GM18870 (cell line): Measurements from ENCODE around the gene SNX1.
A peak's percentile ranks its signal among the peaks of the same experiment; 100 is the strongest.

Experiments
- ATAC-seq: cut with Tn5 transposase; IDR thresholded peaks from one replicate; pipeline ENCODE4 v1.9.1; 2021; ENCODE audit warnings: moderate library complexity; ENCODE audit not compliant: unreplicated experiment

SNX1 gene

DNA sequence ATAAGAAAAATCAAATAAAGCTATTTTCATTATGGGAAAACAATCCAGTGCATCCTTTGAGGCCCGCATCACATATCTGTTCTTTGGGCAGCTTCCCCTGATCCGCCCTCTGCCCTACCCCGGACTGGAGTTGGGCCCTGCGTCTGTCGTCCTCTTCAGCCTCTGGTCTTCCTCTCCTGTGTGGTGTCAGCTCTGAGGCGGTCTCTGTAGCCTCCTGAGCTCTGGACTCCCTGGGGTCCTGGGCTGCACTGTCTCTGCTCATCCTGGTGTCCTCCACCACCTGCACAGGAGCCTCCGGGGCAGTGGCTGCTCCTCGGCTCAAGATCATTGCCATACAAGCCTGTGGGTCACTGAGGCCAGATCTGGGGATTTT is 48.4 kb downstream of the SNX1 start:
- ATAC-seq, result no peak

DNA sequence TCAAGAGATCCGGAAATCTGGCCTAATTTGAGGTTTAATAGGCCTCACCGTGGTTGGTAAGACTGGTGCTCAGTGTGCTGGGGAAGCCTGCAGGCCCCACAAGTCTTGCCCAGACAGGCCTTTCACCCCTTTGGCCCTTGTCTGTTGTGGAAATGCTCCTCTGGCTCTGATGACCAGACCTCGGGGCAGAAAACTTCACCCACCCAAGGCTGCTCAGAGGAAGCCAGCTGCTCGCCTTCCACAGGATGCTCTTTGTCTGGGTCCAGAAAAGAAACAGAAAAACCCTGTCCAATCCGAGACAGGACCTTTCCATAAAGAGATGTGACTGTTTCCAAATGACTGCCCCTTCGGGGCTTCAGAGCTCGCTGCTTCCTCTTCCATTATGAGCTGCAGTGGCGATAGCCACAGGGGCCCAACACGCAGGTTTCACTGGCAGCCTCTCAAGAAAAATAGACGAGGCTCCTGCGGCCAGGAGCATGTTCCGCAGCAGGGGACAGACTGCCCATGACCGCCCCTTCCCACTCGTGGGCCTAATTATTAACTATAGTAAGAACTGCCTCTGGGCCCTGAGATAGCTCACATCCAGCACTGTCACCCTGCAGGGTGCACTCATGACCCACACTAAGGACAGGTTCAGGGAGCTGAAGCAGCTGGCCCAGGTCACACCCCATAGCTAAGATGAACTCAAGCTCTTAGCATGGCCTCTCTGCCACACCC is 48.9 kb downstream of the SNX1 start:
- peak; percentile 59 for ATAC-seq

DNA sequence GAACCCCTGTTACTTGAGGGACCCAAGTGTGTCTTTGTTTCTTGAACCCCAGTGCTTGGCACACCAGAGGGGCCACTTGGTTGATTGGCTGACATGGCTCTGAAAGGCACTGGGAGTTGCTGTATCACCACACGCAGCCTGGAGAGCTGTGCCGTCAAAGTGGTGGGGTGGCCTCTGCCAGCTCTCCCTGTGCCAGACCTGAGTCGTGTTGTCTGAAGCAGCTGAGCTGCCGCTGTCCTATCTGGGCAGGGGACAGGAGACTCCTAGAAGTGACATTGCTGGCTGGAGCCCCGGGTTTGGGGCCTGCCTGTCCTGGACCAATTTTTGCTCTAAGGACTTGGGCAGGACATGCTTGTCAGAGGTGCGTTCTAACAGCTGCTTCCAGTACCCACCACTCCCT is 50.3 kb downstream of the SNX1 start:
- no peak for ATAC-seq

DNA sequence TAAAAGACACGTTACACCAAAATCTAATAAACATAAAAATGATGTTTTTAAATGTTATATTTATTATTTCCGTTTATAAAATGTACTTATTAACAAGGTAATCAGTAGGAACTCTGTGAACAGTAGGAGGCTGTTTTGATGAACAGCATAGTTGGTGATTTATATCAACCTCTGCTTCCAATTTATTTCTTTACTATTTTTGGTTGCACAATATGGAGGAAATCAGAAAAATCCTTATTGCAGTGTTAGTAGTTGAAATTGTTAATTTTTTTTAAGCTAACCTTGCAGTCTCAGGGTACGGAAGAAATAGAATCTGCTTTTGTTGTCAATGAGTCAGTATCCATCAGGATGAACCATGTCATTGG is 50.7 kb downstream of the SNX1 start:
- no peak for ATAC-seq

DNA sequence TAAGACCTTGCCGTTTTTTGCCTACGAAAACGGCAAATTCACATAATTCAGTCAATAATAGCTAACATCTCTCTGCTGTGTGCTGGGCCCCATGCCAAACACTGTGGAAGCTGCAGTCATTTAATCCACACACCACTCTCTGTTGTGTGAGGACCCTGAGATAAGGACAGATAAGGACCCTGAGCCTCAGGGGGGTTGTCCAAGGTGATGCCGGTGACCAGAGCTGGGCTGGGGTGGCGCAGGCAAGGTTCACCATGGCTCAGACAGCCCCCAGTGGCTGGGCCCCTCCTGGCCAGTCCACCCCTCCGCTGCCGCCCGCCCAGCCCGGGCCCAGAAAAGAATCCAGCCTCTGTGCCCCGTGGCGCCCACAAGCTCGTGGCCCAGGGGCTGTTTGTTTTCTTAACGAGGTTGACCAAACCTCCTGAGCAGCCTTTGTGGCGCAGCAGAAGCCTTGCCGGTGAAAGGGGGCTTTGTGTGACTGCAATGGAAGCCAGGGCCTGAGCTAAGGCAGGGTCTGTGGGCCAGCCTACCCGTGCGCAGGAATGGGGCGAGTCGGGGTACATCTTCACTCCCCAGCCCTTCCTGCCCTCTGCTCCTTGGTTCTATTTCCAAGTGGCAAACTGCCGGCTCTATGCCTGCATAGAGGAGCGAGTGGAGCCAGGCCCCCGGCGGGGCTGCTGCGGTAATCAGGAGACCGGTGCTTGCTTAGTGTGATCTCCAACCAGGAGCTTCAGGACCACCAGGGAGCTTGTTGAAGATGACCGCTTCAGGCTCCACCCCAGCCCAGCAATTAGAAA is 51.3 kb downstream of the SNX1 start:
- ATAC-seq, result no peak

DNA sequence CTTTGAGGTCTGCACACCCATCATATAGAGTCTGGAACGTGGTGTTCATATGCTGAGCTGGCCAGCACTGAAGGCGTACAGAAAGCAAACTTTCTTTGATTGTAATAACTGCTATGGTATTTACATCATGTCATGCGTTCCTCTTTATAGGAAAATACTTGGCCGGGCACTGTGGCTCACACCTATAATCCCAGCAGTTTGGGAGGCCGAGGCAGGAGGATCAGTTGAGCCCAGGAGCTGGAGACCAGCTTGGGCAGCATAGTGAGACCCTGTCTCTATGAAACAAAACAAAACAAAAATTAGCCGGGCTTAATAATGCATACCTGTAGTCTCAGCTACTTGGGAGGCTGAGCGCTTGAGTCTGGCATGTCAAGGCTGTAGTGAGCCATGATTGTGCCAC is 52.4 kb downstream of the SNX1 start:
- no peak for ATAC-seq

DNA sequence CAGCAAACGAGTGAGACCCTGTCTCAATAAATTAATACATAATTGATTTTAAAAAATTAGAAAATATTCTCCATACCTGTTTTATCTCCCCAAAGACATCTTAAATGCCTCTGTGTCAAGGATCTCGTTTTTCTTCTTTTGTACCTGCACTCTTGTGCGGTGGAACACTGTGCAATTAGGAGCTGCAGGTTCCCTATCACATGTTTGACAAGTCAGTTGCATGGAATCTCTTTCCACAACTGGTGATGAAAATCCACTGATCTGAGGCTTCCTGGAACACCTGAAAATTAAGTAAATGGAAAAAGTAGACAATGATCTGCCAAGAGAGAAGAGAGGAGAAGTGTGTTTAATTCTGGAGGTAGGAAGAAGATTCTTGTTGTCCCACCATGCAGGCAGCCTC is 52.8 kb downstream of the SNX1 start:
- ATAC-seq, result no peak

DNA sequence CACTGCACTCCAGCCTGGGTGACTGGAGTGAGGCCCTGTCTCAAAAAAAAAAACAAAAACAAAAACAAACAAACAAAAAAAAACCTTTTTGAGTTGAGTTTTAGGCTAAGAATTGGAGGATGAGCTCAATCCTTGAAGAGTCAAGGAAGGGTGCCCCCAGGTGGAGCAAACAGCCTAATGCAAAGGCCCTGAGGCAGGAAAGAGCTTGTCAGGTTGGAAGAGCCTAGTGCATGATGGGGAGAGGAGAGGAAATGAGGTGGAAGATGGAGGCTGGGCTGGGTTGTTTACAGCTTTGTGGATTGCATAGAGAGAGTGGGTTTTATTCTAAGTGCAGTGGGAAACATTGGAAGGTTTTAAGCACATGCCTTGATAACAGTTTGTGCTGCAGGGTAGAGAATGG is 53.6 kb downstream of the SNX1 start:
- no peak for ATAC-seq

DNA sequence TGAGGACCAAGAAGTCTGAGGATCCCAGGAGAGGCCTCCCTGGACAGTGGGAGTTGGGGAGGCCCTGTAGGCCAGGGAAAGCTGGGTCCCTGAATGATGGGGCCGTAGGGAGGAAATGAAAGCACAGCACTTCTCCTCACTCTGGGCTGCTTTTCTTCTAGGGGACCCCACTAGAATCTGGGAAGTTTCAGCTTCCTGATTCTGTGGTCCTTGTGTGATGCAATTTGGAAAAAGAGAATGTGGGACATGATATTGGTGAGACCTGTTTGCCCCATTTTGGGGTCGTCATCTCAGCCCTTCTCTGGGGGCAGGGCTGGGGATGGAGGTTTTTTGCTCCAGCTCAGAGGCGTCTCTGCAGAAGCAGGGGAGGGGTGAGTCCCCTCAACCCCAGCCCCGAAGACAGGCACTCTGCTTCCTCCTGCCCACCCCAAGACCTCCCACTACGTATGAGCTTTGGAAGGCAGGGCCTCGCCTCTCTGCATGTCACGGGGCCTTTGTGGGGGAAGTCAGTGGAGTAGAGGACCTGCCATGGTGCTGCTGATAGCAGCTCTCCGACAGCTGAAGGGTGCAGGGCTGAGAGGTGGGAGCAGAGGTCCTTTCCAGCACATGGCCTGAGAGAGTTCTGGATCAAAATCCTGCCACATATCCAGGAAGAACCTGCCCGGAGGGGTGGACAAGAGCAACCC is 54.3 kb downstream of the SNX1 start:
- ATAC-seq, result no peak

DNA sequence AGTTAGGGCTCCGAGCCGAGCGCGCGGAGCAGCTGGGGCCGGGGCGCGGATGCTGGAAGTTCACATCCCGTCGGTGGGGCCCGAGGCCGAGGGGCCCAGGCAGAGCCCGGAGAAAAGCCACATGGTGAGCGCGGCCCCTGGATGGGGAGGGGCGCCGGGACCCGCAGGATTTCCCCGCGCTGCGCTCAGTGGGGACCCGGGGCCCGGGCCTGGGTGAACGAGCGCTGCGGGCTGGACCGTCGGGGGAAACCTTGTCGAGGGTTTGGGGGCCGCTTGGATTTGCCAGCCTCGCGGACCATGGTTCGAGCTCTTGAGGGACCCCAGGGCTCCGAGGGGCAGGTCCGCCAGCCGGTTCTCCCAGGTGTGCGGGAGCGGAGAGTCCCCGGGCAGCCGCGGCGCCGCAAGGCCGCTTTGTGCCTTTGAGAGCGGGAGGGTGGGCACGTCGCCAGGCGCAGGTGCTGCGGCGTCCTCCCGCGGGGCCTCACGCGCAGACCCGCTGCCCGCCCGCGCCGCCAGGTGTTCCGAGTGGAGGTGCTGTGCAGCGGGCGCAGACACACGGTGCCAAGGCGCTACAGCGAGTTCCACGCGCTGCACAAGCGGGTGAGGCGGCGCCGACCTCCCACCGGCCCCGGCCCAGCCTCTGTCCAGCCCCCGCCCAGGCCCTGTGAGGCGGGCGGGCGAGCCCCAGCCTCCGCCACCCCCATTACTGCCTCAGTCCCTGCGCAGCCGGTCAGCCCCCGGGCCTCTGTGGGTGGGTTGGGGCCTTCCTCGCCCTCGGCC is 56.1 kb downstream of the SNX1 start, which contains the start of gene SNX22:
Gene SNX22 (plus strand): TSS at position 5 of the 780 bp plus-strand sequence. CDS start 45 bp downstream, at position 50.
- ATAC-seq, result peak; percentile 14

DNA sequence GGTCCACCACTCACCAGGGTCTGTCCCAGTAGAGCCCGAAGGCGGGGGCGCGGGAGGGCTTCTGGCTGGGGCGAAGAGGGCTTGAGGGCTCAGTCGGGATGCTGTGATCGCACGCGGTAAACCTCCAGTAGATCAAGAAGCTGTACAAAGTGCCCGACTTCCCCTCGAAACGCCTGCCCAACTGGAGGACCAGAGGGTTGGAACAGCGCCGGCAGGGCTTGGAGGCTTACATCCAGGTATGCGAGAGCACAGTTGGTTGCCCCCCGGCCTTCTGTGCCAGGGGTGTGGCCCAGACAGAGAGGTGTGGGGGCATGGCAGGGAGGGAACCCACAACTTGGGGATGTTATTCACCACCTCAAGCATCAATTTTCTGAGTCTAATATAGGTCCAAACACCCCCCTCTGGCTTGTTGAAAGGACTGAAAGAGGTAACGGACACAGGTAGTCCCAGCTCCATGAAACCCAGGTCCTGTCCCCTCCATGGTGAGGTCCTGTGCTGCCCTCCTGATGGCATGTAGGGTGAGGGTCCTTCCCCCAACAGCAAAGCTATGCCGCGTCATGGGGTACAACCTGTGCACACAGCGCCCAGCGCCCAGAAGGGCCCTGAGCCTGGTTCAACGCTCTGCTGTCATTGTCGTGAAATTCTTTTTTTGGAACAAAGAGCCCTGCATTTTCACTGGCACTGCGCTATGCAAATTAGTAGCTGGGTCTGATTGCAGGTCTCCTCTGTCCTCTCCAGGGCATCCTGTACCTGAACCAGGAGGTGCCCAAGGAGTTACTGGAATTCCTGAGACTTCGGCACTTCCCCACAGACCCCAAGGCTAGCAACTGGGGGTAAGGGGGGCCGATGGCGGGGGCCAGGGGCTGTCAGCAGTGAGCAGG is 57.0 kb downstream of the SNX1 start:
- ATAC-seq, result no peak

DNA sequence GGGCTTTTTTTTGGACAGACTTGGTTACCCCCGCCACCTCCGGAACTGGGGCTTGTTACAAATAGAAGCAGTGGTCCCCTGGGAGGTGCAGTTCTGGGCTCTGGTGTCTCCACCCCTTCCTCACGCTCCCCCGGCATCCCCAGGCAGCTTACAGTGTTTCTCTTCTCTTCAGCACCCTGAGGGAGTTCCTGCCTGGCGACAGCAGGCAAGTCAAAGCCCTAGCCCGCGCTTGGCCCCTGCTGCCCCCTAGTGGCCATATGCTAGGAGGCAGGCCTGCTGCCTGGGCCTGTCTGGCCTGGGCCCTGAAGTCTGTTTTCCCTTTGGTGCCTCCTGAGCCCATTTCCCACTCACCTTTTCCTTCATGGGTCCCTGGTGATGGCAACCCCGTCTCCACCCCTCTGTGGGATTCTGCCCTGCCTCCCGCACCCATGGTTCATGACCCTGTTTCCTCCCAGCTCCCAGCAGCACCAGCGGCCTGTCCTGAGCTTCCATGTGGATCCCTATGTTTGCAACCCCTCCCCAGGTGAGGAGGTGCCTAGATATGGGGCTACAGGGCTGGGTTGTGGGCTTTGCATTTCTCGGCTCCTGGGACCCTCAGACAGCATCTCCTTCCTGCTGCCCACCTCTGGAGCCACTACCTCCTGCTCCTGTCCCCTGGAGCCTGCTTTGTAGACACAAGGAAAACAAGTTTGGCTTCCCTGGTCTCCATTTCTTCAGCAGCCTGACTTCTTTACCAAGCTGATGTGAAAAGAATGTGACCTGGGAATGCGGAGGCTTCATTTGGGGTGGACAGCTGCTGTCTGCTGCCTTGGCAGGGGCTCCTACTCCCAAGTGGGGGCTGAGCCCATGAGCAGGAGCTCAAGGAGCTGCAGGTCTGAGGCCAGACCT is 57.9 kb downstream of the SNX1 start:
- ATAC-seq, result no peak

DNA sequence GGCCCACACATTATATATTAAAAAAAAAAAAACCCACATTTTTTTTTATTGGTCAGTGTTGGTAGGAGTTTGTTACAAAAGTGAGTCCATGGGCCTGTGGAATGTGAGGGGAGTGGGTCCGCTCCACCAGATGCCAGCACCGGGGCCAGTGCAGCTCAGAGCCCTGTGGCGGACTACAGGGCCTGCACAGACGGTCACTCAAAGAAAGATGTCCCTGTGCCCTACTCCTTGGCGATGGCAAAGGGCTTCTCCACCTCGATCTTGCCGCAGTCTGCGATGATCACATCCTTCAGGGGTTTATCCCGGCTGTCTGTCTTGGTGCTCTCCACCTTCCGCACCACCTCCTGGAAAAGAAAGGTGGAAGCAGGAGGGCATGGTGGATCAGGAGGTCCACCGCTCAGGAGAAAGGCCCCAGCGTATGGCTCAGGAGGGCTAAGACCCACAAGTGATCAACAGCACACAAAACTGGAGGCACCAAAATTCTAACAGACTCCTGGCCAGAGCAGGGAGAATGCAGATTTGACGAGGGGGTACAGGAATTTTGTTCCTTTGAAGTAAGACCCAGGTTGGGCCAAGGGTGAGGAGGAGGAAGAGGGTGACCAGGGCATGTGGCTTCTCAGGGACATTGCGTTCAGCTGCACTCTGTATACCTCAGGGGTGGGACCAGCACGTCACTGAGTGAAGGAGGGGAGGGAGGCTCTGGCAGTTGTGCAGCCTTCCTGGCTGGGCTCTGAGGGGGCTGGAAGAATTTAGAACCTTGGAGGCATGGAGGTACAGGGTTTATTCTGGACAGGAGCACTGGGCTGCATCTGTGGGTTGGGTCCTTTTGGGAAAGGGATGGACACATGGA is 60.2 kb downstream of the SNX1 start:
- no peak for ATAC-seq

DNA sequence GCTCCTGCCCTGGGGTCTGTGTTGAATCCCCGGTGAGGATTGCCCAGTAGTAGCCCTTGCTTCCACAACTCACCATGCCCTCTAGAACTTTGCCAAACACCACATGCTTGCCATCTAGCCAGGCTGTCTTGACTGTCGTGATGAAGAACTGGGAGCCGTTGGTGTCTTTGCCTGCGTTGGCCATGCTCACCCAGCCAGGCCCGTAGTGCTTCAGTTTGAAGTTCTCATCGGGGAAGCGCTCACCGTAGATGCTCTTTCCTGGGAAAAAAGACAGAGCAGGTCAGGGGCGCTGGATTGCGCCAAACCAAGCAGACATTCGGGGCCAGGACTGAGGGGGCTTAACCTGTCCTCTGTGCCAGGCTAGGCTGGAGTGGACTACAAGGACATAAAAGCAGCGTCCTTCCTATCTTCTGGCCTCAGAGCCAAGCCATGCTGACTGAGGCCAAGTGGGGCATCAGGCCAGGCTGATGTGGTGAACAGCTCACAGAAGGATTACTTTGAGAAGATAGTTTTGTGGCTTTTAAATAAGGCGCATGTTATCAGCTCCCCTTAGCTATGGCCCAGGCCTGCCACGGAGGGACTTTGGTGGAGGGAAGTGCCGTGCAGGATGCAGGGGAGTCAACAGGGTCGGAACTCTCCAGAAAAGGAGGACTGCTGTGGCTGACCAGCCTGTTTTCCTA is 61.0 kb downstream of the SNX1 start:
- ATAC-seq, result no peak

DNA sequence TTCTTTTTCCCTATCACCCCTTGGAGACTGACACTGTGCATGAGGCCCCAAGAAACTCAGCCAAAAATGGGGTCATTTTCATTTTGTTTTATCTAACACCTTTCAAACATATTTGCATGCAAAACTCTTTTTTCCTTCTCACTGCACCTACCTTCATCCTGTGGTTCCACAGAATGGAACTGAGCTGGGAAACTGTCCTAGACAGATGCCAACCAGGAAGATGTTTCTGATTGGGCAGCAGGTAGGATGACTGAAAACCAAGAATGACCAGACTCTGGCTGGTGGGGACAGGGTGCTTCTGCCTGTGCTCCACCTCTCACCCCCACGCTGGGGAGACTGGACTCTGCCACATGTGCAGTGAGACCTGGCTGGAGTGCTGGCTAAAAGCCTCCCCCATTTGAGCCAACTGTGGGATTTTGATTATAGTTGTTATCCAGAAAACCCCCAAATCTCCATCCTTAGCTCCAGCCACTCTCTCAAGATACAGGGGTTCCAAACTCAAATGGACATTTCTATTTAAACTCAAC is 61.9 kb downstream of the SNX1 start:
- ATAC-seq, result no peak

DNA sequence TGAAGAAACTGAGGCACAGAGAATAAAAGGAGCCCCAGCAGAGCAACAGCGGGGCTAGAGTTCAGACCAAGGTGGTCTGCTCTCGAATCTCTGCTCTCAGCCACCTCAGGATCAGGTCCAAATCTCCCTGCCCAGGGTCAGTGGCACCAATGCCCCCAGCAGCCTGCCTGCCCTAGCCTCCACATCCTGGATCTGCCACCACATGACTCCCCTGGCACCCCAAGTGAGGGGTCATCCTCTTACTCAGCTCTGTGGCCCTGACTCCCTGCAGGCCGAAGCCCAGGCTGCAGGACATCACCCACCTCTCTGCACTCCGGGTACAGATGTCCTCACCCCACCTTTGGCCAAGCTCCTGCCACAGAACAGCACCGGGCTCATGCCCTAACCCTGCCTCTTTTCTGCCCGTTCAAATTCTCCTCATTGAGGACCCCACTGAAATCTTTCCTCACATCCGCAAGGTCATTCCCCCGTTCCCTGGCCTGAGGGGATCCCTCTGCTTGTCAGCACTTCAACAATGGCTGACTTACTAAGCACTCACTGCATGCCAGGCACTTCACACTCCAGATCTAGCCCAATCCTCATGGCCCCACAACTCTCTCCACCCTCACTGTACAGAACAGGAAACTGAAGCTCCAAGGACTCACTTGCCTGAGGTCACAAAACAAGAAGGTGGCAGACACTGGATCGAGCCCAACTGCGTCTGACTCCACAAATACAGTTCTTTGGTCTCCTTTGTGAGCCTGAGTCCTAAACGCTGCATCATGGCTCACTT is 62.8 kb downstream of the SNX1 start:
- ATAC-seq, result no peak
